Measurements from ENCODE around the gene PKP4. TPM values are rescaled to one million over a fixed set of nuclear protein-coding genes. Genes with fewer than 3 reads are reported as not detected.

Gene PKP4
- total RNA-seq, 1 experiment from 2014 or later: 147 TPM

GRCh38 chr2:158598862-158599517, 142.2 kb downstream of the PKP4 start:
- TF ChIP-seq CTCF (IDR thresholded peaks at IDR 0.05; ENCODE audit: insufficient read depth in 1 of 2, low read depth in 1 of 2, low read length in 1 of 2, severe bottlenecking in 1 of 2, unreplicated experiment in 1 of 2): no peak
- no peak for DNase-seq
- peak overlapping the region; percentile 5 for H3K27ac Mint-ChIP-seq (ENCODE audit: unreplicated experiment)

GRCh38 chr2:158599609-158600008, 142.9 kb downstream of the PKP4 start:
- CTCF ChIA-PET: no interaction called here
- no TSS peak for BruUV-seq (replicated peaks)
- TF ChIP-seq CTCF (IDR thresholded peaks at IDR 0.05; ENCODE audit: insufficient read depth in 1 of 2, low read depth in 1 of 2, low read length in 1 of 2, severe bottlenecking in 1 of 2, unreplicated experiment in 1 of 2): no peak
- Histone ChIP-seq H3K4me1 (peaks cover 30% of the 10 kb centered on the region), H3K27me3 (replicated peaks; ENCODE audit: control insufficient read depth, insufficient read depth, low read length) (no peaks in the 10 kb centered on the region), H3K9me3 (no peaks in the 10 kb centered on the region), H3K4me3 (ENCODE audit: low read depth, low read length) (no peak overlapping the region), H3K36me3 (ENCODE audit: control insufficient read depth, insufficient read depth, low read length) (no peaks in the 10 kb centered on the region; the same call in 1 of the 2 replicates)
- Mint-ChIP-seq H3K27me3 (ENCODE audit: insufficient read depth, unreplicated experiment) (no peaks in the 10 kb centered on the region), H3K36me3 (ENCODE audit: insufficient read depth, unreplicated experiment) (peaks cover 24% of the 10 kb centered on the region), H3K27ac (ENCODE audit: unreplicated experiment) (no peak overlapping the region), H3K4me3 (ENCODE audit: unreplicated experiment) (no peak overlapping the region), H3K9me3 (ENCODE audit: unreplicated experiment) (no peaks in the 10 kb centered on the region), H3K4me1 (ENCODE audit: low read depth, unreplicated experiment) (peaks cover 19% of the 10 kb centered on the region)
- POLR2A ChIA-PET: no interaction called here
- intact Hi-C loops (cut with micrococcal nuclease; ENCODE audit: unreplicated experiment): no loop called here
- DNase-seq: no peak

More at GRCh38 chr2:158598862-158599517, 142.2 kb downstream of the PKP4 start:
- intact Hi-C loops (cut with micrococcal nuclease; ENCODE audit: unreplicated experiment): no loop called here
- POLR2A ChIA-PET: no interaction called here
- no peaks in the 10 kb centered on the region for H3K27me3 Mint-ChIP-seq (ENCODE audit: insufficient read depth, unreplicated experiment)
- CTCF ChIA-PET: no interaction called here
- peaks cover 30% of the 10 kb centered on the region for H3K4me1 ChIP-seq
- peaks cover 13% of the 10 kb centered on the region for H3K4me1 Mint-ChIP-seq (ENCODE audit: low read depth, unreplicated experiment)
- no peaks in the 10 kb centered on the region for H3K9me3 Mint-ChIP-seq (ENCODE audit: unreplicated experiment)
- H3K4me3 ChIP-seq (ENCODE audit: low read depth, low read length): no peak overlapping the region
- no peak overlapping the region for H3K4me3 Mint-ChIP-seq (ENCODE audit: unreplicated experiment)
- H3K9me3 ChIP-seq: no peaks in the 10 kb centered on the region
- no peaks in the 10 kb centered on the region for H3K27me3 ChIP-seq (replicated peaks; ENCODE audit: control insufficient read depth, insufficient read depth, low read length)
- H3K36me3 Mint-ChIP-seq (ENCODE audit: insufficient read depth, unreplicated experiment): peaks cover 26% of the 10 kb centered on the region
- no TSS peak for BruUV-seq (replicated peaks)
- H3K36me3 ChIP-seq (ENCODE audit: control insufficient read depth, insufficient read depth, low read length): no peaks in the 10 kb centered on the region; the same call in 1 of the 2 replicates

GRCh38 chr2:158600155-158600802, 143.5 kb downstream of the PKP4 start:
- Mint-ChIP-seq H3K9me3 (ENCODE audit: unreplicated experiment) (no peaks in the 10 kb centered on the region), H3K27me3 (ENCODE audit: insufficient read depth, unreplicated experiment) (no peaks in the 10 kb centered on the region), H3K27ac (ENCODE audit: unreplicated experiment) (no peak overlapping the region), H3K4me1 (ENCODE audit: low read depth, unreplicated experiment) (peaks cover 21% of the 10 kb centered on the region), H3K36me3 (ENCODE audit: insufficient read depth, unreplicated experiment) (peaks cover 18% of the 10 kb centered on the region), H3K4me3 (ENCODE audit: unreplicated experiment) (no peak overlapping the region)
- no peak for TF ChIP-seq CTCF (IDR thresholded peaks at IDR 0.05; ENCODE audit: insufficient read depth in 1 of 2, low read depth in 1 of 2, low read length in 1 of 2, severe bottlenecking in 1 of 2, unreplicated experiment in 1 of 2)
- Histone ChIP-seq H3K4me1 (peaks cover 30% of the 10 kb centered on the region), H3K9me3 (no peaks in the 10 kb centered on the region), H3K36me3 (ENCODE audit: control insufficient read depth, insufficient read depth, low read length) (no peaks in the 10 kb centered on the region; the same call in 1 of the 2 replicates), H3K4me3 (ENCODE audit: low read depth, low read length) (no peak overlapping the region), H3K27me3 (replicated peaks; ENCODE audit: control insufficient read depth, insufficient read depth, low read length) (no peaks in the 10 kb centered on the region)
- BruUV-seq (replicated peaks): no TSS peak
- intact Hi-C loops (cut with micrococcal nuclease; ENCODE audit: unreplicated experiment): no loop called here
- ChIA-PET CTCF (no interaction called here), POLR2A (no interaction called here)
- DNase-seq: no peak
